ENCODE results near the gene PRXL2A.

PRXL2A gene

DNA sequence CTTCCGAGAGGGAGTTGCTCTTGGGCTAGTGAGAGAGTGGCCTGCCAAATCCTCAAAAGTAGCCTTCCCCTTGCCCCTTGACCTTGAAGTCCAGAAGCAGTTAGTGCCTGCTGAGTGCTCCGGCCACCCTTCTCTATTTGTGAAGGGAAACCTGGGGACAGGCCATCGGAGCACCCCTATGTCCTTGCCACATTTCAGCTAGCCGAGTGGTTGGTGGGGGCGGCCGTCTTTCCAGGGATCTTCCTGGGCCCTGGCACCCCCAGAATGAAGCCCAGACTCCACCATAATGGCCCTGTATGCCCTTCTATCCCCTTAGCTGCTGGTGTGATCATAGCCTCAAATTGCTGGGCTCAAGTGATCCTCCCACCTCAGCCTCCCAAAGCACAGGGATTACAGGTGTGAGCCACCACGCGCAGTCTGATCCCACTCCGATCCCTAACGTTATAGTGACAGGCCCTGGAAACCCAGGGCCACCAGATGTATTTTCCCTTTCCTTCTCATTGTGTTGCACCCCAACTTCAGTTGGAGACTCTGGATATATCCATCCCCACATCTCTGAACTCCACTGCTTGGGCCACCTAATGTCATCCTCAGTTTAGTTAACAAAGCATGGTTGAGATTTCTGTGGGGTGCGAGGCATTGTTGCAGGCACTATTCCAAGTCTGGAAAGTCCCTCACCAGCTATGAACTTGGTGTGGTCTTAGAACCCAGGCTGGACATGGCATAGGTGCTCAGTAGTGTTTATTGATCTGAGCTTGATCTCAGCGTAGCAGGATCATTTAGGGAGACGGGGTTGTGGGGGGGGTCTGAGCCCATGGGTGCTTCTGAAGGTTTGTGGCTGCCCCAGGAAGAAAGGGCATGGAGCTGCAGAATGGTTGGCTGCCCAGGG lies 47.4 kb downstream of the PRXL2A start:
- no peak for DNase-seq (ENCODE audit: extremely low read depth, low read depth)
- H3K4me3 ChIP-seq (replicated peaks; ENCODE audit: low read depth, low read length), result peak overlapping the region; percentile 80
- TF ChIP-seq, protein P1, sequence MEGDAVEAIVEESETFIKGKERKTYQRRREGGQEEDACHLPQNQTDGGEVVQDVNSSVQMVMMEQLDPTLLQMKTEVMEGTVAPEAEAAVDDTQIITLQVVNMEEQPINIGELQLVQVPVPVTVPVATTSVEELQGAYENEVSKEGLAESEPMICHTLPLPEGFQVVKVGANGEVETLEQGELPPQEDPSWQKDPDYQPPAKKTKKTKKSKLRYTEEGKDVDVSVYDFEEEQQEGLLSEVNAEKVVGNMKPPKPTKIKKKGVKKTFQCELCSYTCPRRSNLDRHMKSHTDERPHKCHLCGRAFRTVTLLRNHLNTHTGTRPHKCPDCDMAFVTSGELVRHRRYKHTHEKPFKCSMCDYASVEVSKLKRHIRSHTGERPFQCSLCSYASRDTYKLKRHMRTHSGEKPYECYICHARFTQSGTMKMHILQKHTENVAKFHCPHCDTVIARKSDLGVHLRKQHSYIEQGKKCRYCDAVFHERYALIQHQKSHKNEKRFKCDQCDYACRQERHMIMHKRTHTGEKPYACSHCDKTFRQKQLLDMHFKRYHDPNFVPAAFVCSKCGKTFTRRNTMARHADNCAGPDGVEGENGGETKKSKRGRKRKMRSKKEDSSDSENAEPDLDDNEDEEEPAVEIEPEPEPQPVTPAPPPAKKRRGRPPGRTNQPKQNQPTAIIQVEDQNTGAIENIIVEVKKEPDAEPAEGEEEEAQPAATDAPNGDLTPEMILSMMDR (IDR thresholded peaks at IDR 0.05; ENCODE audit: low read depth, low read length, missing control alignments), result no peak

DNA sequence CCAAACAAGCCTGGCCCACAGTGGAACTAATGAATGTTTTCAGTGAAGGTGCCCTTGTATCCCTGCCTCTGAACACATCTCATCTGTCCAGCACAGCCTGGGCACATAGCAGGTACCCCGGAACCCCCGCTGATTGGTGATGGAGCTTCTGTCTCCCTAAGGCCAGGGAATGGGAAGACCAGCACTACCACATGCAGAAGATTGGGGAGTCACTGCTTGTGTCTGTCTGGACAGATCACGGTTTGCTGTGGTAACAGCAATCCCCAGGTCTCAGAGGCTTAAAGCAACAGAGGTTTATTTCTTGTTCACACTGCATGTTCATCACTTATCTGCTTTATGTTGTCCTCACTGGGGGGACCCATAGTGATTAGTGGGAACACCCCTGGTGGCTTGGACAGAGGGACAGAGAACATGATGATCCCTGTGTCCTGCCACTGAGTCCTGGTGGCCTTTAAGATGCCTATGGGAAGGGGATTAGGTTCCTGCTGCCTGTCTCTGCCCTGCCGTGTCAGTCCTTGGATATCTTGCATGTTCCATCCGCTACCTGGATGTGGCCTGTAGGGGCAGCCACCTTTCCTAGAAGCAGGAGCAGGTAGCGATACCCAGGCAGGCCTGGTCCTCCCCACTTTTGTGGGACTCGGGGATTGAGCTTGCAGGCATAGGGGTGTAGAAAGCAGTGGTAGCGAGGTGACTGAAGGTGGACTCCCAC lies 49.4 kb downstream of the PRXL2A start:
- DNase-seq (ENCODE audit: extremely low read depth, low read depth), result no peak
- peak overlapping the region; percentile 8; the same call in 1 of the 2 replicates for H3K4me3 ChIP-seq (replicated peaks; ENCODE audit: low read depth, low read length)
- TF ChIP-seq, protein P1 (IDR thresholded peaks at IDR 0.05; ENCODE audit: low read depth, low read length, missing control alignments), result peak; percentile 12

- TF ChIP-seq, protein P1 (IDR thresholded peaks at IDR 0.05; ENCODE audit: low read depth, low read length, missing control alignments), result no peak
- no peak for DNase-seq (ENCODE audit: extremely low read depth, low read depth)
- peak overlapping the region; percentile 8 for H3K4me3 ChIP-seq (replicated peaks; ENCODE audit: low read depth, low read length)
These were observed 49.9 kb downstream of the PRXL2A start for GRCh38 chr10:80458263-80458625.

DNA sequence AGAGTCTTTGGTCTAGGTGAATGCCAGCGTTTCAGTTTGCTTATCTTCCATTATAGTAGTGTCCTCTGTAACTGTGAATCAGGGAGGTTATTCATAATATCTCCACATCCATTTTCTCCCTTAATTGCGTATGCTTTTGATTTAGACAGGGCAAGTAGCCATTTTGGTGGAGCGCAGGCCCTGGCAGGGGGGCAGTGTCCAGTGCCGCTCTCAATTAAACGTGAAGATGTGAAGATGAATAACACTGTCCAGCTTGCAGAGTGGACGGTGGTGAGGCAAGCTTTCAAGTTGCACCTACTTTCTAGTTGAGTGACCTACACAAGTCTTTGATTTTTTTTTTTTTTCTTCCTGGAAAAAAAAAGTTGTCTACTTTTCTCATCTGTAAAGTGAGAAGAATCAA lies 50.3 kb downstream of the PRXL2A start:
- peak overlapping the region; percentile 8 for H3K4me3 ChIP-seq (replicated peaks; ENCODE audit: low read depth, low read length)
- TF ChIP-seq, protein P1 (IDR thresholded peaks at IDR 0.05; ENCODE audit: low read depth, low read length, missing control alignments), result no peak
- DNase-seq (ENCODE audit: extremely low read depth, low read depth), result no peak

GRCh38 chr10:80459047-80459865 lies 50.9 kb downstream of the PRXL2A start:
- peak overlapping the region; percentile 10 for H3K4me3 ChIP-seq (replicated peaks; ENCODE audit: low read depth, low read length)
- TF ChIP-seq, protein P1 (IDR thresholded peaks at IDR 0.05; ENCODE audit: low read depth, low read length, missing control alignments), result no peak
- DNase-seq (ENCODE audit: extremely low read depth, low read depth), result peak; percentile 88

GRCh38 chr10:80460399-80461207 lies 52.3 kb downstream of the PRXL2A start:
- DNase-seq (ENCODE audit: extremely low read depth, low read depth), result no peak
- H3K4me3 ChIP-seq (replicated peaks; ENCODE audit: low read depth, low read length), result no peak overlapping the region
- TF ChIP-seq, protein P1 (IDR thresholded peaks at IDR 0.05; ENCODE audit: low read depth, low read length, missing control alignments), result no peak

Data from HFF-Myc (cell line).